Measurements from ENCODE around the gene OSCP1.

The OSCP1 gene

GRCh38 chr1:36390411-36390810, 59.8 kb downstream of the OSCP1 start:
- ATAC-seq (replicated peaks; ENCODE audit: extremely low read depth, poor library complexity, severe bottlenecking) (no peak), DNase-seq (ENCODE audit: low spot score in 2 of 2) (no peak)
- H3K9me3 Mint-ChIP-seq: no peaks in the 10 kb centered on the region
- H3K27ac Mint-ChIP-seq (ENCODE audit: low read depth): no peak overlapping the region
- H3K36me3 Mint-ChIP-seq (ENCODE audit: insufficient read depth): peaks cover 38% of the 10 kb centered on the region
- no peak overlapping the region for H3K4me3 Mint-ChIP-seq
- peaks cover 15% of the 10 kb centered on the region for H3K4me1 Mint-ChIP-seq
- H3K27me3 Mint-ChIP-seq: no peaks in the 10 kb centered on the region

GRCh38 chr1:36389999-36390398, 60.3 kb downstream of the OSCP1 start:
- H3K4me3 Mint-ChIP-seq: no peak overlapping the region
- peaks cover 16% of the 10 kb centered on the region for H3K4me1 Mint-ChIP-seq
- no peak overlapping the region for H3K27ac Mint-ChIP-seq (ENCODE audit: low read depth)
- H3K36me3 Mint-ChIP-seq (ENCODE audit: insufficient read depth): peaks cover 39% of the 10 kb centered on the region
- H3K27me3 Mint-ChIP-seq: no peaks in the 10 kb centered on the region
- DNase-seq (ENCODE audit: low spot score in 2 of 2): no peak
- ATAC-seq (replicated peaks; ENCODE audit: extremely low read depth, poor library complexity, severe bottlenecking): no peak
- H3K9me3 Mint-ChIP-seq: no peaks in the 10 kb centered on the region

DNA sequence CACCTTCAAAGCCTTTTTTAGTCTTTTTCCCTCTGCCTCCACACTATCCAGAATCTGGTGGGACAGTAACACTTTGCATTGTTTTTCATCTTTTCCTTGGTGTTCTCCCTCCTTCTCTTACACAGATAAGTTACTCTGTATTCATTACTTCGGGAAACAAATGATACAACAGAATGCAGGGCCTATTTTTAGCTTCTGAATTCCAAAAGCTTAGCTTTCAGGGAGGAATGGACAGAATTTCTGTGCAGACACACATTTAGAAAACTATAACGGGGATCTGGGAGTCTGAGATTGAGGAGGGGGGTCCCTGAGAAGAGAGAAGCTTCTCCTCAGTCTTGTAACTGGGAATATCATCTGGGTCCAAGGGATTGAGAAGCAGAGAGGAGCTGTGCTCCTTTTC, 61.0 kb downstream of the OSCP1 start:
- H3K36me3 Mint-ChIP-seq (ENCODE audit: insufficient read depth): peaks cover 46% of the 10 kb centered on the region
- no peak overlapping the region for H3K4me3 Mint-ChIP-seq
- DNase-seq (ENCODE audit: low spot score in 2 of 2) (no peak), ATAC-seq (replicated peaks; ENCODE audit: extremely low read depth, poor library complexity, severe bottlenecking) (no peak)
- H3K4me1 Mint-ChIP-seq: peaks cover 23% of the 10 kb centered on the region
- peak overlapping the region; percentile 55 for H3K27ac Mint-ChIP-seq (ENCODE audit: low read depth)
- no peaks in the 10 kb centered on the region for H3K9me3 Mint-ChIP-seq
- no peaks in the 10 kb centered on the region for H3K27me3 Mint-ChIP-seq

GRCh38 chr1:36387141-36387949, 62.9 kb downstream of the OSCP1 start:
- Mint-ChIP-seq H3K27ac (ENCODE audit: low read depth) (peak overlapping the region; percentile 96), H3K4me1 (peaks cover 36% of the 10 kb centered on the region), H3K27me3 (no peaks in the 10 kb centered on the region), H3K9me3 (no peaks in the 10 kb centered on the region), H3K36me3 (ENCODE audit: insufficient read depth) (peaks cover 33% of the 10 kb centered on the region), H3K4me3 (peak overlapping the region; percentile 92)
- ATAC-seq (replicated peaks; ENCODE audit: extremely low read depth, poor library complexity, severe bottlenecking) (no peak), DNase-seq (ENCODE audit: low spot score in 2 of 2) (no peak)

DNA sequence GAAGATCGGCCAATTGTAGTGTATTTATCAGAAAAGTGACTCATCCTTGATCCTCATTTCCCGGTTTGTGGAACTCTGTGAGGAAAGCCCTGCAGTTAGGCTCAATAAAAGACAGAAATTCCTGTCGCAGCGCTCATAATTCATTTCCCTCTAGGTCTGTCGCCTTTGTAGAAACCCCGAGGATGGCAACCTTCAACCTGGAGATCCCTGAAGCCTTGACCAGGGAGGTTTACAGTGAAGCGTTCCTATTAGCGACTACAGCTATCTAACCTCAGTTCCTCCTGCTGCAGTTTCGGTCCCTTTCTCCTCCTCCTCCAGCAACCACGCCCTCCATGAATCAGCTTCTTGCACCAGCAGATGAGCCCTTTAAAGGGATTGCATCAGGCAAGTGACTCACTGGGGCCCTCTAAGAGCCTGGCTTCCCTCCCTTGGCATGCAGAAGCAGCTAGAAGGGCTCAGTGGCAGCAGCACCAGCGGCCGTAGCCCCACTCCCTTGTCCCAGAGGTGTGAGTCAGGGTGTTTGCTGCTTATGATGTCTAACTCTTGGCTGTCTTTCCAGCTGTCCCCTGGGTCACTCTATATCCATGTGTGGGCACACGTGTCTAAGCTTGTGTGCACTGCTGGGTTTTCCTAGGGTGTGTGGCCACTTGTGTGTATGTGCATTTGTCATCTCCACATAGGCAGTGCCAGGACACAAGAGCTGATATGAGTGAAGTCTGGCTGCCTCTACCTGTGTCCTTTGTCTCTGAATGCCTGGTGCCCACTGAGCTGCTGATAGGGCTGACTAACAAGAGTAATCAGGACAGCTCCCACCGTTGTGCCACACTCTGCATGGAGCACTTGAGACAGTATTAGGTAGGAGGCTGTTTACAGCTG, 63.7 kb downstream of the OSCP1 start:
- ATAC-seq (replicated peaks; ENCODE audit: extremely low read depth, poor library complexity, severe bottlenecking): peak; percentile 57
- Mint-ChIP-seq H3K36me3 (ENCODE audit: insufficient read depth) (peaks cover 26% of the 10 kb centered on the region), H3K27ac (ENCODE audit: low read depth) (peak overlapping the region; percentile 96), H3K4me3 (peak overlapping the region; percentile 92), H3K27me3 (no peaks in the 10 kb centered on the region), H3K4me1 (peaks cover 42% of the 10 kb centered on the region), H3K9me3 (no peaks in the 10 kb centered on the region)
- peak; percentile 49 to 71 for DNase-seq (ENCODE audit: low spot score in 2 of 2)

GRCh38 chr1:36385410-36386264, 64.6 kb downstream of the OSCP1 start, which contains the start of gene STK40:
Gene STK40 (minus strand): TSS chr1:36385924. CDS start chr1:36361332, 24,592 bp downstream.
- no peaks in the 10 kb centered on the region for H3K9me3 Mint-ChIP-seq
- H3K27ac Mint-ChIP-seq (ENCODE audit: low read depth): peak within 1 kb of the TSS; percentile 96
- peak; percentile 80 to 95 for DNase-seq (ENCODE audit: low spot score in 2 of 2)
- H3K4me3 Mint-ChIP-seq: peak within 1 kb of the TSS; percentile 92
- no peaks in the 10 kb centered on the region for H3K27me3 Mint-ChIP-seq
- peaks cover 23% of the 10 kb centered on the region for H3K36me3 Mint-ChIP-seq (ENCODE audit: insufficient read depth)
- H3K4me1 Mint-ChIP-seq: peaks cover 51% of the 10 kb centered on the region
- peak; percentile 90 for ATAC-seq (replicated peaks; ENCODE audit: extremely low read depth, poor library complexity, severe bottlenecking)

DNA sequence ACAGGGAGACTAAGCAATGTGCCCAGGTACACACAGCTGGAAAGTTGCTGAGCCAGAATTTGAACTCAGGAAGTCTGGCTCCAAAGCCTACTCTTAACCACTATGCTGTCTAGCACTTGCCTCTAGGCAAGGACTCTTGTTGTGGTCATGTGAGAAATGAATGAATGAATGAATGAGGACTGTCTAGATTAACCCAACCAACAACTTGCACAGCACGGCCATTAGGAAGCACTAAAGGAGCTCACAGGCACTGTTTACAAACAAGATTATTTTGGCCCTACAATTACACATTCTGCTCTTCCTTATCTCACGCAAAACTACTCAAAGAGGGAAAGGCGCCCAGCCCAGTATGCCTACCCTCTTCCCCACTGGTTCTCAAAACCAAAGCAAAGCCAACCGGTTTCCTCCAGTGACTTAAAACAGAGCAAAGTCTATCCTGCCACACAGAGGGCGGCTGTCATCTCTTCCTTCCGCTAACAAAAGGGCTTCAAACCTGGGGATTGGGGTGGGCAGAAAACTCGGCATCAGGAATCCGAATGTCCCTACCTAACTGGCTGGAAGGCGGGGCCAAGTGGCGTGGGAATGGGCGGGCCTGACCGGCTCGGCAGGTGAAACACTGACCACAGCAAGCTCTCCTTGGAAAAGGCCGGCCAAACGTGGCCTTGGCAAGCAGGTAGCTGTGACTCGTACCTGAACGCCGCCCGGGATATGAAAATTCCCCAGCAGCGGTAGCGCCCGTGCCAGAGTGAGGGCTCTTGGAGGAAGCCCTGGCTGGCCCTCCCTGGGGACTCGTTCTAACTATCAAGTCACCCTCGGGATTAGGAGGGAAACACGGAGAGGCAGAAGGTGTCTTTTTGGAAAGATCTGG, 65.5 kb downstream of the OSCP1 start:
- Mint-ChIP-seq H3K36me3 (ENCODE audit: insufficient read depth) (peaks cover 22% of the 10 kb centered on the region), H3K27ac (ENCODE audit: low read depth) (peak overlapping the region; percentile 95), H3K27me3 (no peaks in the 10 kb centered on the region), H3K4me1 (peaks cover 58% of the 10 kb centered on the region), H3K4me3 (peak overlapping the region; percentile 92), H3K9me3 (no peaks in the 10 kb centered on the region)
- peak in 1 of 2 donors; percentile 25 for DNase-seq (ENCODE audit: low spot score in 2 of 2)
- ATAC-seq (replicated peaks; ENCODE audit: extremely low read depth, poor library complexity, severe bottlenecking): peak; percentile 7

GRCh38 chr1:36383240-36383639, 67.0 kb downstream of the OSCP1 start:
- DNase-seq (ENCODE audit: low spot score in 2 of 2) (no peak), ATAC-seq (replicated peaks; ENCODE audit: extremely low read depth, poor library complexity, severe bottlenecking) (no peak)
- Mint-ChIP-seq H3K27me3 (no peaks in the 10 kb centered on the region), H3K9me3 (no peaks in the 10 kb centered on the region), H3K4me1 (peaks cover 61% of the 10 kb centered on the region), H3K27ac (ENCODE audit: low read depth) (peak overlapping the region; percentile 95), H3K36me3 (ENCODE audit: insufficient read depth) (peaks cover 19% of the 10 kb centered on the region), H3K4me3 (peak overlapping the region; percentile 92)

- no peak for ATAC-seq (replicated peaks; ENCODE audit: extremely low read depth, poor library complexity, severe bottlenecking)
- H3K36me3 Mint-ChIP-seq (ENCODE audit: insufficient read depth): peaks cover 19% of the 10 kb centered on the region
- H3K4me1 Mint-ChIP-seq: peaks cover 64% of the 10 kb centered on the region
- no peaks in the 10 kb centered on the region for H3K27me3 Mint-ChIP-seq
- DNase-seq (ENCODE audit: low spot score in 2 of 2): no peak
- no peaks in the 10 kb centered on the region for H3K9me3 Mint-ChIP-seq
- no peak overlapping the region for H3K4me3 Mint-ChIP-seq
- peak overlapping the region; percentile 84 for H3K27ac Mint-ChIP-seq (ENCODE audit: low read depth)
Observed at GRCh38 chr1:36382669-36383068, 67.6 kb downstream of the OSCP1 start.

DNA sequence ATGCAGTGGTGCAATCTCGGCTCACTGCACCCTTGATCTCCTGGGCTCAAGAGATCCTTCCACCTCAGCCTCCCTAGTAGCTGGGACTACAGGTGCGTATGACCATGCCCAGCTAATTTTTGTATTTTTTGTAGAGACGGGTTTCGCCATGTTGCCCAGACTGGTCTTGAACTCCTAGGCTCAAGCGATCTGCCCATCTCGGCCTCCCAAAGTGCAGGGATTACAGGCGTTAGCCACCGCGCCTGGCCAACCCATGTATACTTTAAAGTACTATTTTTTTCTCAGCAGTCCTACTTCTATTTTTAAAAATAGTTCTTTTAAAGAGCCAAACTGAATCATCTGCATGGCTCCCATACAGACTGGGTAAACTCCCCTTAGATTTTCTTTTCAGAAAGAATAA, 68.0 kb downstream of the OSCP1 start:
- Mint-ChIP-seq H3K27ac (ENCODE audit: low read depth) (peak overlapping the region; percentile 84), H3K36me3 (ENCODE audit: insufficient read depth) (peaks cover 20% of the 10 kb centered on the region), H3K4me1 (peaks cover 66% of the 10 kb centered on the region), H3K4me3 (no peak overlapping the region), H3K27me3 (no peaks in the 10 kb centered on the region), H3K9me3 (no peaks in the 10 kb centered on the region)
- ATAC-seq (replicated peaks; ENCODE audit: extremely low read depth, poor library complexity, severe bottlenecking) (no peak), DNase-seq (ENCODE audit: low spot score in 2 of 2) (no peak)

DNA sequence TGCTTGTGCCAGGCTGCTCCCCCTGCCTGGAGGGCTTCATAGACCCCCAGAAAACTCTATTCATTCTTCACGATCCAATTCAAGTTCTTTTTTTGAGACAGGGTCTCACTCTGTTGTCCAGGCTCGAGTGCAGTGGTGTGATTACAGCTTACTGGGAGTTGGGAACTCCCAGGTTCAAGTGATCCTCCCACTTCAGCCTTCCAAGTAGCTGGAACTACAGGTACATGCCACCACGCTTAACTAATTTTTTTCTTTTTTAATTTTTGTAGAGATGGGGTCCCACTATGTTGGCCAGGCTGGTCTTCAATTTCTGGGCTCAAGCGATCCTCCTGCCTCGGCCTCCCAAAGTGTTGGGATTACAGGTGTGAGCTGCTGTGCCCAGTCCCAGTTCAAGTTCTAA, 68.8 kb downstream of the OSCP1 start:
- Mint-ChIP-seq H3K27me3 (no peaks in the 10 kb centered on the region), H3K4me3 (no peak overlapping the region), H3K4me1 (peaks cover 61% of the 10 kb centered on the region), H3K27ac (ENCODE audit: low read depth) (peak overlapping the region; percentile 84), H3K9me3 (no peaks in the 10 kb centered on the region), H3K36me3 (ENCODE audit: insufficient read depth) (peaks cover 20% of the 10 kb centered on the region)
- no peak for DNase-seq (ENCODE audit: low spot score in 2 of 2)
- no peak for ATAC-seq (replicated peaks; ENCODE audit: extremely low read depth, poor library complexity, severe bottlenecking)
